AG04450 (cell line): ENCODE measurements around the gene SYT9. TPM values are rescaled to one million over a fixed set of nuclear protein-coding genes. Genes with fewer than 3 reads are reported as not detected.

ENCODE experiments used
- CTCF ChIA-PET: fragments of 300-600, 350-600 bp; formaldehyde crosslinking; extraction: SDS; loops from one replicate; lab custom pipeline; 2022; ENCODE audit warnings: antibody characterized with exemption, inconsistent platforms; lab: Charles Lee
- POLR2A ChIA-PET: fragments of 350-600 bp; formaldehyde crosslinking; extraction: SDS; loops from one replicate; lab custom pipeline; 2021; ENCODE audit warnings: antibody characterized with exemption, inconsistent platforms; lab: Yijun Ruan, JAX
- DNase-seq: peaks from one replicate; pipeline ENCODE4 v3.0.0-alpha.2; 2011; ENCODE audit warnings: low read depth, low spot score
- H3K27ac ChIP-seq: one replicate; pipeline ENCODE4 v1.5.1; 2012; ENCODE audit warnings: low read depth, low read length, control low read depth
- H3K27me3 ChIP-seq: one replicate; pipeline ENCODE4 v1.6.0; 2012; ENCODE audit warnings: low read length; ENCODE audit not compliant: control insufficient read depth, insufficient read depth
- H3K4me3 ChIP-seq: 2 replicates; pipeline ENCODE4 v1.5.1; 2011; ENCODE audit warnings: mild to moderate bottlenecking, low read depth, low read length, control low read depth
- H3K9me3 ChIP-seq: 2 replicates; pipeline ENCODE4 v1.5.1; 2012; ENCODE audit warnings: low read length; ENCODE audit not compliant: control insufficient read depth, insufficient read depth
- polyA plus RNA-seq: library from polyadenylated mRNA; depleted of rRNA; stranded (reverse); fragments of >200 nt; gene quantifications from 2 replicates; pipeline ENCODE4 v1.2.3, GENCODE V29; 2011
- TF ChIP-seq, protein P1 (sequence below): IDR thresholded peaks from 2 replicates; pipeline ENCODE4 v1.5.1; 2011; ENCODE audit warnings: low read depth, low read length, control low read depth, inconsistent platforms

Gene SYT9
- polyA plus RNA-seq, 1 experiment = not detected

DNA sequence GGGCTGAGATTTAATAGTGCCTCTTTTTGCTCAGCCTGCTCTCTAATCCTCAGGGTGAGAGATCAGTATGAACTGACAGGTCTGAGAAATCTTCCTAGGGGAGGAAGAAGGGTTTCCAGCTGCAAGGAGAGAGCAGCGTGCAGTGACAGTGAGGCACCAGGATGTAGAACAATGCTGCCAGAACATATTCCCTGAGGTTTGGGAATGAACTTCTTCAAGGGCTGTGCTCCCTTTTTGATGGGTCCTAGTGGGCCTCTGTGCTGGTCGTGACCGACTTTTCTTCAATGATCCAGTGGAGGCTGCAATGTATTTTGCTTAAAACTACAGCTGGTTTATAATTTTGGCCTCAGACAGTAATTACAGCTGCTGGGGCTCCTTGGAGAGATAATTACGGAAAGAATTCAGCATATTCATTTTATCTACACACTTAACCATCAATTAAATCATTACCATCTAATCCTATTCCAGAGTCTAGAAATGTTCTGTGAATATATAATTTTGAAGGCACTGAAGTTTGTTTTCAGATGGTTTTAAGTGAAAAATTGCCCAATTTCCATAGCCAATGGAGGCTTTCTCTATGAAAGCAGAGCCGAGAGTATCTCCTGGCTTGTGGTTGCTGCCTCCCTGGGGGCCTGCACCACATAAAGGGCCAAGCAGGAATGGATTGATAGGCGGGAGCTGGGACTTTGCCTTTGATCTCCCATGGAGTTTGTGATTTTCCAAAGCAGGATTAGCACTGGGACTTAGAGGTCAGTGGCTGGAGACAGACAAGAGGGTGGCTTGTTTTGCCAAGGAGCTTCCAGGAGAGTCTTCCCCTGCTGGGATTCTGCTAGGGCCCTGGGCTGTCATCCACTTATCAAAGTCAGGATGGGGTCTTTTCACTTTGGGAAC is 192.6 kb downstream of the SYT9 start:
- CTCF ChIA-PET = interaction anchor here (0.9 to 5.5 kb wide), 2 partner anchors 213 to 346 kb away, joined by 4 to 53 read pairs; no protein-coding TSS in a partner anchor
- POLR2A ChIA-PET = no interaction called here
- TF ChIP-seq, protein P1, sequence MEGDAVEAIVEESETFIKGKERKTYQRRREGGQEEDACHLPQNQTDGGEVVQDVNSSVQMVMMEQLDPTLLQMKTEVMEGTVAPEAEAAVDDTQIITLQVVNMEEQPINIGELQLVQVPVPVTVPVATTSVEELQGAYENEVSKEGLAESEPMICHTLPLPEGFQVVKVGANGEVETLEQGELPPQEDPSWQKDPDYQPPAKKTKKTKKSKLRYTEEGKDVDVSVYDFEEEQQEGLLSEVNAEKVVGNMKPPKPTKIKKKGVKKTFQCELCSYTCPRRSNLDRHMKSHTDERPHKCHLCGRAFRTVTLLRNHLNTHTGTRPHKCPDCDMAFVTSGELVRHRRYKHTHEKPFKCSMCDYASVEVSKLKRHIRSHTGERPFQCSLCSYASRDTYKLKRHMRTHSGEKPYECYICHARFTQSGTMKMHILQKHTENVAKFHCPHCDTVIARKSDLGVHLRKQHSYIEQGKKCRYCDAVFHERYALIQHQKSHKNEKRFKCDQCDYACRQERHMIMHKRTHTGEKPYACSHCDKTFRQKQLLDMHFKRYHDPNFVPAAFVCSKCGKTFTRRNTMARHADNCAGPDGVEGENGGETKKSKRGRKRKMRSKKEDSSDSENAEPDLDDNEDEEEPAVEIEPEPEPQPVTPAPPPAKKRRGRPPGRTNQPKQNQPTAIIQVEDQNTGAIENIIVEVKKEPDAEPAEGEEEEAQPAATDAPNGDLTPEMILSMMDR = no peak

GRCh38 chr11:7445564-7445963 is 193.9 kb downstream of the SYT9 start:
- DNase-seq = no peak
- CTCF ChIA-PET = interaction anchor here (0.8 kb wide), 1 partner anchor 33 kb away, joined by 3 read pairs; no protein-coding TSS in a partner anchor
- Histone ChIP-seq H3K27ac (no peak overlapping the region), H3K27me3 (peaks cover 2% of the 10 kb centered on the region), H3K9me3 (no peaks in the 10 kb centered on the region), H3K4me3 (no peak overlapping the region)
- TF ChIP-seq, protein P1 = no peak
- POLR2A ChIA-PET = no interaction called here

More for the DNA sequence above, 192.6 kb downstream of the SYT9 start:
- no peaks in the 10 kb centered on the region for H3K9me3 ChIP-seq
- H3K27me3 ChIP-seq = peaks cover 2% of the 10 kb centered on the region
- no peak overlapping the region for H3K4me3 ChIP-seq
- no peak overlapping the region for H3K27ac ChIP-seq
- no peak for DNase-seq

DNA sequence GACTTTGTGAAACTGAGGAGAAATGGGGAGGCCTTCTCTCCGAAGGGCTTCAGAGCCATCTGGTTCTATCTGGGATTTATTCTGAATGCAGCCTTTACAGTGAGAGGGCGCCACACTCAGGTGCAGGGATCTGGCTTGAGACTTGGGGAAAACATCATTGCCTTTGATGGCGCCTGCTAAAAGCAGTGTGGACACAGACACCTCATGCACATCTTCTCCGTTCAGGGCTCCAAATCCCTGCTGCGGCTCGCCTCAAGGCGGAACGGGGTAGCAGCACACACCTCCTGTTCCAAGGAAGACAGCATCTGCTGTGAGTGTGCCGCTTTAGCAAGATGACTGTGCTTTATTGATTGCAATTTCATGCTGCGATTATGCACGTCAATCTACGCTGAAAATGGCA is 196.5 kb downstream of the SYT9 start:
- TF ChIP-seq, protein P1 = no peak
- CTCF ChIA-PET = no interaction called here
- H3K27ac ChIP-seq = no peak overlapping the region
- H3K27me3 ChIP-seq = peaks cover 2% of the 10 kb centered on the region
- no peaks in the 10 kb centered on the region for H3K9me3 ChIP-seq
- H3K4me3 ChIP-seq = no peak overlapping the region
- no peak for DNase-seq
- POLR2A ChIA-PET = no interaction called here

- POLR2A ChIA-PET = no interaction called here
- CTCF ChIA-PET = interaction anchor here (2.9 kb wide), 1 partner anchor 7 kb away, joined by 11 read pairs; no protein-coding TSS in a partner anchor
- no peak for DNase-seq
- no peaks in the 10 kb centered on the region for H3K27me3 ChIP-seq
- no peak overlapping the region for H3K27ac ChIP-seq
- no peaks in the 10 kb centered on the region for H3K9me3 ChIP-seq
- TF ChIP-seq, protein P1 = no peak
- H3K4me3 ChIP-seq = no peak overlapping the region
These were observed 197.6 kb downstream of the SYT9 start for GRCh38 chr11:7449211-7449840.
